Activated naive CD8-positive, alpha-beta T cell (primary cell): Measurements from ENCODE around the gene TBCD.
"Not testable (repeated sequence)": the region's sequence is repeated elsewhere in the genome, so short reads cannot be mapped to it uniquely, and the experiment has no call there.

Source experiments
- H3K27ac Mint-ChIP-seq: one replicate; pipeline ENCODE4 v1.8.0; 2021; ENCODE audit warnings: mixed read lengths
- H3K27me3 Mint-ChIP-seq: one replicate; pipeline ENCODE4 v1.8.0; 2021; ENCODE audit warnings: mixed read lengths
- H3K36me3 Mint-ChIP-seq: one replicate; pipeline ENCODE4 v1.8.0; 2021; ENCODE audit warnings: mixed read lengths
- H3K4me1 Mint-ChIP-seq: one replicate; pipeline ENCODE4 v1.8.0; 2021; ENCODE audit warnings: low read depth, mixed read lengths
- H3K4me3 Mint-ChIP-seq: one replicate; pipeline ENCODE4 v1.8.0; 2021; ENCODE audit warnings: mild to moderate bottlenecking, mixed read lengths
- H3K9me3 Mint-ChIP-seq: one replicate; pipeline ENCODE4 v1.8.0; 2021; ENCODE audit warnings: low read depth, mixed read lengths

The TBCD gene

DNA sequence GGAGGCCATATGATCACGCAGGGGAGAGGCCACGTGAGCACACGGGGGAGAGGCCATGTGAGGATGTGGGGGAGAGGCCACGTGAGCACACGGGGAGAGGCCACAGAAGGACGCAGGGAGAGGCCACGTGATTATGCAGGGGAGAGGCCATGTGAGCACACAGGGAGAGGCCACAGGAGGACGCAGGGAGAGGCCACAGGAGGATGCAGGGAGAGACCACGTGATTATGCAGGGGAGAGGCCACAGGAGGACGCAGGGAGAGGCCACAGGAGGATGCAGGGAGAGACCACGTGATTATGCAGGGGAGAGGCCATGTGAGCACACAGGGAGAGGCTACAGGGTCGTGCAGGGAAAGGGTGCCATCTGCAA lies 232.4 kb downstream of the TBCD start:
- H3K4me3 Mint-ChIP-seq, H3K27me3 Mint-ChIP-seq, H3K9me3 Mint-ChIP-seq, H3K36me3 Mint-ChIP-seq, H3K27ac Mint-ChIP-seq: not testable (repeated sequence)
- H3K4me1 Mint-ChIP-seq: peaks cover 59% of the 10 kb centered on the region

DNA sequence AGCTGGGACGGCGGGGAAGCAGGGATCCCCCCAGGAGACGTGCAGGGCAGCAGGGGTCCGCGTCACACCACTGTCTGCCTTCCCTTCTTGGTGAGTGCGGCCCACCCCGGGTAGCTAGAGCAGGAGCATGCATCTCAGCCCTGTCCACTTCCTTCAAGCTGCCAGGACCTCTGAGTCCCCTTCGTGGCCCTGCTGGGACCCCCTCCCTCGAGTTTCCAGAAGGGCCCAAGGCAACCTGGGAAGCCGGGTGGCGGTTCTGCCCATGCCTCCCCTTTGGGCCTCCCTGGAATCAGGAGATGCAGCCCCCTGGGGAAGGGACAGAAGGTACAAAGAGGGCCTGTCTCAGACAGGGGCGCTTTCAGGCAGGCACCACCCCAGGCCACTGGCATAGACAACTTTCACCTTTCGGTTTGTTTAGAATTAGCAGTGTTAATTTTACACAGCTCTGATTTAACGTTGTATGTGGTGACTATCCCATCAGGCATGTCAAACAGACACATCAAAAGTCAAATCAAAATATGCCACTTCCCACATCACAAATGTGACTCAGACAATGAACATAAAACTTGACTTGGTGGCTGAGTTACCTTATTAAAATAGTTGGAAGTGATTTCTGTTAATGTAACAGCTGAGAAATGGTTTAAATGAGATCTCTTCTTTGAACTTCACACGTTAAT lies 233.0 kb downstream of the TBCD start:
- Mint-ChIP-seq H3K4me3 (peak overlapping the region; percentile 73), H3K27ac (peak overlapping the region; percentile 73), H3K27me3 (no peaks in the 10 kb centered on the region), H3K4me1 (peaks cover 53% of the 10 kb centered on the region), H3K36me3 (peaks cover 8% of the 10 kb centered on the region), H3K9me3 (no peaks in the 10 kb centered on the region)

DNA sequence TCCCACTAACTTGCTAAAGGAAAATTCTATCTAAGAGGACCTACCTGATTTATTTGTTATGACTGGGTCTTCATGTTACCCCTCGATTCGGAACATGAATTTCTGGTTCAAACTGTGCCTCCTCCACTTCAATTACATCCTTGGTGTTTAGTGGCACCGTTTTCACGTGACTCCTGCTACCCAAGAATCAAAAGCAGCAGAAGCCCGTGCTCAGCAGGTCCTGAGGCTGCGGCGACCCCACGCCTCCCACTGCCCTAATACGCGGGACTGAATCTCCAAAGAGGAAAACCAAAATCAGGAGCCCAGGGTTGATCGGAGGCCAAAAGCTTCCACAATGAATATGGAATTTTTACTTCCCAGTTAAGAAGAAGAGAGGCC lies 233.6 kb downstream of the TBCD start:
- H3K4me1 Mint-ChIP-seq: peaks cover 51% of the 10 kb centered on the region
- H3K27me3 Mint-ChIP-seq: no peaks in the 10 kb centered on the region
- no peaks in the 10 kb centered on the region for H3K9me3 Mint-ChIP-seq
- H3K27ac Mint-ChIP-seq: peak overlapping the region; percentile 73
- H3K36me3 Mint-ChIP-seq: peaks cover 10% of the 10 kb centered on the region
- H3K4me3 Mint-ChIP-seq: peak overlapping the region; percentile 73

DNA sequence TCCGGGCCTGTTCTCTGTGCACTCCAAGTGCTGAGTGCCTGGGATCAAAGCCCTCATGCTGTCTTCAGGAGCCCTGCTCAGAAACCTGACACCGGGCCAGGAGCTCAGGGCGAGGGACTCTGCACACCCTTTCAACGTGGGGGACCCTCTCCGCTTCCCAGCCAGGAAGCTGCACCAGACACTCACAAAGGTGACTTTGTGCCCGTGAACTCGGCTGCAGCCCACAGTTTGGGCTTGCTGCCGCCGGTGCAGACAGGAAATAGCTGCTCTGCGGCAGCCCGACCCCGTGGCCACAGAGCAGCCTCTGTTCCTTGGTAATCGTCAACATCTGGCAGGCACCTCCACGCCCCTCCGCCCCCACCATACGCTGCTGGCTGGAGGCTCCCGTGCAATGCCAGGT lies 234.1 kb downstream of the TBCD start:
- peak overlapping the region; percentile 73 for H3K4me3 Mint-ChIP-seq
- no peaks in the 10 kb centered on the region for H3K27me3 Mint-ChIP-seq
- H3K4me1 Mint-ChIP-seq: peaks cover 51% of the 10 kb centered on the region
- H3K27ac Mint-ChIP-seq: peak overlapping the region; percentile 34
- H3K36me3 Mint-ChIP-seq: peaks cover 14% of the 10 kb centered on the region
- no peaks in the 10 kb centered on the region for H3K9me3 Mint-ChIP-seq

DNA sequence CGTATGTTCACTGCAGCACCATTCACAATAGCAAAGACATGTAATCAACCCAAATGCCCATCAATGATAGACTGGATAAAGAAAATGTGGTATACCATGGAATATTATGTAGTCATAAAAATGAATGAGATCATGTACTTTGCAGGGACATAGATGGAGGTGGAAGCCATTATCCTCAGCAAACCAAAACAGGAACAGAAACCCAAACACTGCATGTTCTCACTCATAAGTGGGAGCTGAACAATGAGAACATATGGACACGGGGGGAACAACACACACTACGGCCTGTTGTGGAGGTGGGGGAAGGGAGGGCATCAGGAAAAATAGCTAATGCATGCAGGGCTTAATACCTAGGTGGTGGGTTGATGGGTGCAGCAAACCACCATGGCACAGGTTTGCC lies 237.2 kb downstream of the TBCD start:
- H3K27me3 Mint-ChIP-seq, H3K27ac Mint-ChIP-seq, H3K4me3 Mint-ChIP-seq: not testable (repeated sequence)
- Mint-ChIP-seq H3K36me3 (peaks cover 30% of the 10 kb centered on the region), H3K9me3 (peaks cover 15% of the 10 kb centered on the region), H3K4me1 (peaks cover 46% of the 10 kb centered on the region)

DNA sequence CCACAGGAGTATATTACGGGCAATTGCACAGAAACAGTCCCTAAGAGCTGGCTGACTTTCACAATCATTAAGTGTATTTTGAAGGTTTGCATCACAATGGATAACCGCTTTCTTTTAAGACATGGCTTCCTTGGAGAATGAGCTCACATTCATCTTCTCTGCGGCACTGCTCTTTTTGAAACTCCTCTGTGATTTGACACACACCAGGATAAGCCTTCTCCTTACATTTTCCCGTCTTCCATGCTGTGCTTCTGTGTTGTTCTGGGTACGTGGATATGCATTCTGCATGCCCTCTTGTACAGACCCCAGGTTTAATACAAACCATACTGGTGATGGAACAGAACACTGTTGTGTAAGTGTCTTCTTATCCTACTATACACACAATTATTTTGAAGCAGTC lies 238.0 kb downstream of the TBCD start:
- no peak overlapping the region for H3K4me3 Mint-ChIP-seq
- no peaks in the 10 kb centered on the region for H3K27me3 Mint-ChIP-seq
- peaks cover 45% of the 10 kb centered on the region for H3K4me1 Mint-ChIP-seq
- no peak overlapping the region for H3K27ac Mint-ChIP-seq
- H3K36me3 Mint-ChIP-seq: peaks cover 35% of the 10 kb centered on the region
- peaks cover 16% of the 10 kb centered on the region for H3K9me3 Mint-ChIP-seq

DNA sequence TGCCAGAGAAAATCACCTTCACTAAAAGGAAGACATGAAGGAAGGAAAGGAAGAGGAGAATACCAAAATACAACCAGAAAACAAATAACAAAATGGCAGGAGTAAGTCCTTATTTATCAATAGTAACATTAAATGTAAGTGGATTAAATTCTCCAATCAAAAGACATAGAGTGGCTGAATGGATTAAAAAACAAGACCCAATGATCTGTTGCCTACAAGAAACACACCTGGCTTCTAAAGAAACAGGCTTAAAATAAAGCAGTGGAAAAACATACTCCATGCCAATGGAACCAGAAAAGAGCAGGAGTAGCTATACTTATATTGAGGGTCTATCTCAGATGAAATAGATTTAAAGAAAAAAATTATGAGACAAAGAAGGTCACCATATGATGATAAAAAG lies 241.1 kb downstream of the TBCD start:
- Mint-ChIP-seq H3K4me3 (no peak overlapping the region), H3K27me3 (no peaks in the 10 kb centered on the region), H3K9me3 (peaks cover 19% of the 10 kb centered on the region), H3K4me1 (peaks cover 15% of the 10 kb centered on the region), H3K36me3 (peaks cover 34% of the 10 kb centered on the region), H3K27ac (no peak overlapping the region)
